Peyer's patch (tissue), 4 donors: ENCODE measurements around the gene BCCIP. TPM values are rescaled to one million over a fixed set of nuclear protein-coding genes. Genes with fewer than 3 reads are reported as not detected.

Experiments used
- DNase-seq, 3 donors: peaks; one replicate each; pipeline ENCODE4 v3.0.0-alpha.2; 2017 to 2019
- H3K27ac ChIP-seq, 4 donors: fragments of 200-600 bp; sonication (generic); one replicate each; pipeline ENCODE4 v1.5.1; 2016 to 2019
- H3K27me3 ChIP-seq, 2 donors: fragments of 200-600 bp; sonication (generic); one replicate each; pipeline ENCODE4 v1.5.1; 2019
- H3K36me3 ChIP-seq, 3 donors: fragments of 200-600 bp; sonication (generic); one replicate each; pipeline ENCODE4 v1.5.1; 2016 to 2019
- H3K4me1 ChIP-seq, 4 donors: fragments of 200-600 bp; sonication (generic); one replicate each; pipeline ENCODE4 v1.5.1; 2016 to 2019
- H3K4me3 ChIP-seq, 4 donors: fragments of 200-600 bp; sonication (generic); 1 replicate in 3 of 4; 2 replicates in 1 of 4; pipeline ENCODE4 v1.5.1; 2016 to 2019; ENCODE audit warnings: mild to moderate bottlenecking in 1 of 4
- H3K9me3 ChIP-seq, 4 donors: fragments of 200-600 bp; sonication (generic); one replicate each; pipeline ENCODE4 v1.5.1; 2016 to 2019; ENCODE audit warnings: mild to moderate bottlenecking in 1 of 4
- CTCF ChIP-seq, 6 experiments: fragments of 450-650 bp in 4 of 6; fragments of 200-600 bp in 2 of 6; sonication (generic) in 1 of 6; IDR thresholded peaks; one replicate each; pipeline ENCODE4 v1.5.1; 2017 to 2019; ENCODE audit warnings: antibody characterized with exemption in 6 of 6, mild to moderate bottlenecking in 3 of 6, moderate library complexity in 1 of 6
- POLR2A ChIP-seq, 2 donors: fragments of 450-650 bp; IDR thresholded peaks; one replicate each; pipeline ENCODE4 v1.5.1; 2017; ENCODE audit warnings: antibody characterized with exemption in 2 of 2, mild to moderate bottlenecking in 2 of 2, moderate library complexity in 2 of 2
- total RNA-seq, 4 donors: library from RNA; depleted of rRNA; stranded (reverse); fragments of >200 nt; gene quantifications; one replicate each; pipeline ENCODE4 v1.1.0, GENCODE V29; 2016

BCCIP gene
- total RNA-seq, 4 donors from 2014 or later = 17.4 to 28.1 (median 20.0) TPM

- Histone ChIP-seq H3K27ac (no peak overlapping the region), H3K36me3 (no peaks in the 10 kb centered on the region), H3K27me3 (no peaks in the 10 kb centered on the region), H3K4me1 (no peaks in the 10 kb centered on the region), H3K4me3 (no peak overlapping the region), H3K9me3 (no peaks in the 10 kb centered on the region)
- TF ChIP-seq CTCF (IDR thresholded peaks at IDR 0.05) = no peak
- TF ChIP-seq POLR2A (IDR thresholded peaks at IDR 0.05) = no peak
- DNase-seq = no peak
Observed at GRCh38 chr10:125778556-125778955, 44.8 kb upstream of the BCCIP start.

- H3K27me3 ChIP-seq = no peaks in the 10 kb centered on the region
- no peaks in the 10 kb centered on the region for H3K36me3 ChIP-seq
- H3K9me3 ChIP-seq = no peaks in the 10 kb centered on the region
- H3K4me3 ChIP-seq = no peak overlapping the region
- H3K4me1 ChIP-seq = no peaks in the 10 kb centered on the region
- TF ChIP-seq CTCF (IDR thresholded peaks at IDR 0.05) (no peak), POLR2A (IDR thresholded peaks at IDR 0.05) (no peak)
- no peak overlapping the region for H3K27ac ChIP-seq
- no peak for DNase-seq
Observed at GRCh38 chr10:125779403-125780327, 43.7 kb upstream of the BCCIP start.

- no peak overlapping the region for H3K4me3 ChIP-seq
- DNase-seq = no peak
- TF ChIP-seq CTCF (IDR thresholded peaks at IDR 0.05) (no peak), POLR2A (IDR thresholded peaks at IDR 0.05) (no peak)
- H3K9me3 ChIP-seq = no peaks in the 10 kb centered on the region
- no peaks in the 10 kb centered on the region for H3K27me3 ChIP-seq
- H3K27ac ChIP-seq = no peak overlapping the region
- H3K36me3 ChIP-seq = no peaks in the 10 kb centered on the region
- H3K4me1 ChIP-seq = no peaks in the 10 kb centered on the region
Observed at GRCh38 chr10:125781374-125781773, 42.0 kb upstream of the BCCIP start.

- H3K27ac ChIP-seq = no peak overlapping the region
- no peaks in the 10 kb centered on the region for H3K4me1 ChIP-seq
- peak in 1 of 3 donors; percentile 36 for DNase-seq
- H3K27me3 ChIP-seq = no peaks in the 10 kb centered on the region
- TF ChIP-seq POLR2A (IDR thresholded peaks at IDR 0.05) (no peak), CTCF (IDR thresholded peaks at IDR 0.05) (no peak)
- H3K4me3 ChIP-seq = no peak overlapping the region
- no peaks in the 10 kb centered on the region for H3K36me3 ChIP-seq
- no peaks in the 10 kb centered on the region for H3K9me3 ChIP-seq
Observed at GRCh38 chr10:125782054-125782453, 41.3 kb upstream of the BCCIP start.

- no peaks in the 10 kb centered on the region for H3K4me1 ChIP-seq
- TF ChIP-seq CTCF (IDR thresholded peaks at IDR 0.05) (no peak), POLR2A (IDR thresholded peaks at IDR 0.05) (no peak)
- DNase-seq = peak in 1 of 3 donors; percentile 25
- no peaks in the 10 kb centered on the region for H3K36me3 ChIP-seq
- H3K9me3 ChIP-seq = no peaks in the 10 kb centered on the region
- no peak overlapping the region for H3K4me3 ChIP-seq
- no peak overlapping the region for H3K27ac ChIP-seq
- H3K27me3 ChIP-seq = no peaks in the 10 kb centered on the region
Observed at GRCh38 chr10:125782616-125783015, 40.7 kb upstream of the BCCIP start.
